Activated naive CD4-positive, alpha-beta T cell treated with anti-CD3 and anti-CD28 coated beads, Interleukin-2, amount 10 ng/mL, durations not matched to agents 7 days and 5 days (primary cell): ENCODE results near the gene MRPS10.
"Not testable (repeated sequence)": the region's sequence is repeated elsewhere in the genome, so short reads cannot be mapped to it uniquely, and the experiment has no call there.

ENCODE experiments used
- CTCF ChIA-PET: fragments of 350-600 bp; sonication (Branson Sonifier 250); formaldehyde crosslinking; loops from one replicate; lab custom pipeline; 2021; ENCODE audit warnings: antibody characterized with exemption; lab: Charles Lee
- DNase-seq: peaks from one replicate; pipeline ENCODE4 v3.0.0-alpha.2; 2020
- H3K27ac Mint-ChIP-seq: one replicate; pipeline ENCODE4 v1.8.0; 2021; ENCODE audit warnings: mild to moderate bottlenecking, moderate library complexity, mixed read lengths
- H3K27me3 Mint-ChIP-seq: one replicate; pipeline ENCODE4 v1.8.0; 2021; ENCODE audit warnings: mild to moderate bottlenecking, mixed read lengths
- H3K36me3 Mint-ChIP-seq: one replicate; pipeline ENCODE4 v1.8.0; 2021; ENCODE audit warnings: mixed read lengths
- H3K4me1 Mint-ChIP-seq: one replicate; pipeline ENCODE4 v1.8.0; 2021; ENCODE audit warnings: mixed read lengths
- H3K4me3 Mint-ChIP-seq: one replicate; pipeline ENCODE4 v1.8.0; 2021; ENCODE audit warnings: mild to moderate bottlenecking, moderate library complexity, mixed read lengths
- H3K9me3 Mint-ChIP-seq: one replicate; pipeline ENCODE4 v1.8.0; 2021; ENCODE audit warnings: mixed read lengths

The MRPS10 gene

DNA sequence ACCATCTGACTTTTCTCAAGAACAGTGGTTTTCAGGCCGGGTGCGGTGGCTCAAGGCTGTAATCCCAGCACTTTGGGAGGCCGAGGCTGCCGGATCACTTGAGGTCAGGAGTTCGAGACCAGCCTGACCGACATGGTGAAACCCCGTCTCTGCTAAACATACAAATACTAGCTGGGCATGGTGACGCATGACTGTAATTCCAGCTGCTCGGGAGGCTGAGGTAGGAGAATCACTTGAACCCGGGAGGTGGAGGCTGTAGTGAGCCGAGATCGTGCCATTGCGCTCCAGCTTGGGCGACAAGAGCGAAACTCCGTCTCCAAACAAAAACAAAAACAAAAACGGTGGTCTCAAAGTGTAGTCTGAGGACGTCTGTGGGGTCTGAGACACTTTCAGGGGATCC, 1.2 kb downstream of the MRPS10 start:
- not testable (repeated sequence) for H3K9me3 Mint-ChIP-seq, DNase-seq, H3K27ac Mint-ChIP-seq, H3K27me3 Mint-ChIP-seq
- CTCF ChIA-PET, result interaction anchor here (0.9 to 5.7 kb wide), 2 partner anchors 12 to 331 kb away, joined by 4 to 48 read pairs; no protein-coding TSS in a partner anchor
- Mint-ChIP-seq H3K4me1 (peaks cover 28% of the 10 kb centered on the region), H3K36me3 (peaks cover 16% of the 10 kb centered on the region), H3K4me3 (peak overlapping the region; percentile 72)

DNA sequence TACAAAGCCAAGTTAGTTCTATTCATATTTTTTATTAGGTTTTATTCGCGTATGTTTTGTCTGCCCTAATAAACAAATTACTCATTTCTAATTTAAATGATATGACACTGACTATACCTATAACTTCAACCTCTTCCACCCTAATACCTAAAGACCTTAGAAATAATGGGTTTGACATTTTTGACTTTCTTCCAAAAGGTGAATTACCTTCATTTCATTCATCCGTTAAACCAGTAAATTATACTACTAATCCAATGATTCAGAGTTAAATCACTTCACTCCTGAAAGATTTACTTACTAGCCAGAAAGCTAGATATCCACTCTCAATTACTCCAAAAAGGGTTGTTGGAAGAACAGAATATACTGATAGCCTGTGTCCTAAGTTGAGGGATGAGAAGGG, 5.2 kb downstream of the MRPS10 start:
- peaks cover 20% of the 10 kb centered on the region for H3K4me1 Mint-ChIP-seq
- no peak overlapping the region for H3K27ac Mint-ChIP-seq
- no peak overlapping the region for H3K4me3 Mint-ChIP-seq
- H3K9me3 Mint-ChIP-seq, result no peaks in the 10 kb centered on the region
- CTCF ChIA-PET, result interaction anchor here (0.5 to 5.7 kb wide), 2 partner anchors 335 to 368 kb away, joined by 3 to 48 read pairs; no protein-coding TSS in a partner anchor
- H3K36me3 Mint-ChIP-seq, result peaks cover 34% of the 10 kb centered on the region
- DNase-seq, result no peak
- no peaks in the 10 kb centered on the region for H3K27me3 Mint-ChIP-seq

DNA sequence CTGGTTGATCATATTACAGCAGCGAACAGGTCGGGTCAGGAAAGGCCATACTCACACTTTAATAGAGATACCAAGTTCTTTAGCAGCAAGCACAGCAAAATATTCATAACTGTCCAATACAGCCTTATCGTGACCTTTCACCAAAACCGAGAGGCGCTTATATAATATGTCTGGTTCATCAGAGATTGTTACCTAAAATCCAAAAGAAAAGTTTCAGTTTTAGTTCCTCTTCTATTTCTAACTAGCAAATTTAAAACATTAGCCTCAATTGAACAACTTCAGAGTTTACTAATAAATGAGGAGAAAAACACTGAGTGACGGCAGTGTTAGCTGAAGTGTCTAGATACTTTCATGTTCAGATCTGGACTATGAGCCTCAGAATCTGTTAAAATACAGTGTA, 5.9 kb downstream of the MRPS10 start:
- DNase-seq, result no peak
- CTCF ChIA-PET, result no interaction called here
- H3K27ac Mint-ChIP-seq, result no peak overlapping the region
- H3K36me3 Mint-ChIP-seq, result peaks cover 33% of the 10 kb centered on the region
- no peaks in the 10 kb centered on the region for H3K9me3 Mint-ChIP-seq
- H3K27me3 Mint-ChIP-seq, result no peaks in the 10 kb centered on the region
- peaks cover 17% of the 10 kb centered on the region for H3K4me1 Mint-ChIP-seq
- no peak overlapping the region for H3K4me3 Mint-ChIP-seq

DNA sequence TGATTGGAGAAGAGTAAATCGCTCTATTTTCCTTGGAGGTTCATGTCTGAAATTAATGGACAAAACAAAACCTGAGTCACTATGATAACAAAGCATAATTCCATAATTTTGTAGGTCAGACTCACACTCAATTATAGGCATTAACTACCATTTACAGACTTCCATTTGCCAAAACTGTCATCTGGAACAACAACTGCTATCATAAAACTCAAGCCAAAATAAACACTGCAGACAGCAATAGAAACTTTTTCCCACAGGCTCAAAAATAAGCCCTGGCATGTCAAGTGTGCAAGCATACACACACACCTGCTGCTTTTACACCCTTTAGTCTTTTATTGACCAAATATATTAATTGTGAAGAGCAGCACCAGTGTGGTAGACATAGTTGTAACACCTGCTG, 7.1 kb downstream of the MRPS10 start:
- Mint-ChIP-seq H3K9me3 (no peaks in the 10 kb centered on the region), H3K4me1 (peaks cover 7% of the 10 kb centered on the region), H3K36me3 (peaks cover 37% of the 10 kb centered on the region), H3K27ac (no peak overlapping the region), H3K4me3 (no peak overlapping the region), H3K27me3 (no peaks in the 10 kb centered on the region)
- no peak for DNase-seq
- CTCF ChIA-PET, result no interaction called here

DNA sequence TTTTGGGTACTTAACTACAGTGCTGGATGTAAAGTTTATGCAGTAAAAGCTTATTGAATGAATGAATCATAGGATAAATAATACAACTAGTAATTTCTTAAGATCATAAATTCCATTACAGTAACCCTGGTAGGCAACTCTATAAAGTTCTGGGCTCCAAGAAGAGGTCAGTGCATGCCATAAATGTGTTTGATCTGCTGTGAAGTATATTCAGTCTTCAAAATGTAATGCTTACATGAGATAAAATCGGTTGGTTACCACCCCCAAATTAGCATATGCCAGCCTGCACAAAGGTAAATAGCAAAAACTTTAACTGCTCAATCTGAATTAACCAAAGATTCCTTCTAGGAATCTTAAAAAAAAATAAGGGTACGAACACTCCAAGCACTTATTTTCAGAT, 10.1 kb downstream of the MRPS10 start:
- H3K27me3 Mint-ChIP-seq, H3K9me3 Mint-ChIP-seq, H3K27ac Mint-ChIP-seq, DNase-seq, H3K4me3 Mint-ChIP-seq, CTCF ChIA-PET, H3K4me1 Mint-ChIP-seq: not testable (repeated sequence)
- peaks cover 30% of the 10 kb centered on the region for H3K36me3 Mint-ChIP-seq

DNA sequence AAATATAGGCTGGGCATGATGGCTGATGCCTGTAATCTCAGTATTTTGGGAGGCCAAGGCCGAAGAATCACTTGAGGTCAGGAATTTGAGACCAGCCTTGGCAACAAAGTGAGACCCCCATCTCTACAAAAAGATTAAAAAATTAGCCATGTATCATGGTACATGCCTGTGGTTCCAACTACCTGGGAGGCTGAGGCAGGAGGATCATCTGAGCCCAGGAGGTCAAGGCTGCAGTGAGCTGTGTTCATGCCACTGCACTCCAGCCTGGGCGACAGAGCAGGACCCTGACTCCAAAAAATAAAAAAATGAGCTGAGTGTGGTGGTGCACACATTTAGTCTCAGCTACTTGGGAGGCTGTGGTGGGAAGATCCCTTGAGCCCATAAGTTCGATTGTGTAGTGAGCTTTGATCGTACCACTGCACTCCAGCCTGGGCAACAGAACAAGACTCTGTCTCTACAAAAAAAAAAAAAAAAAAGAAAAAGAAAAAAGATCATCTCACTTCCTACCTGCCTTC, 12.8 kb downstream of the MRPS10 start:
- CTCF ChIA-PET, result no interaction called here
- Mint-ChIP-seq H3K27ac (peak overlapping the region; percentile 52), H3K27me3 (no peaks in the 10 kb centered on the region), H3K9me3 (no peaks in the 10 kb centered on the region), H3K4me1 (no peaks in the 10 kb centered on the region), H3K4me3 (no peak overlapping the region), H3K36me3 (peaks cover 26% of the 10 kb centered on the region)
- no peak for DNase-seq

DNA sequence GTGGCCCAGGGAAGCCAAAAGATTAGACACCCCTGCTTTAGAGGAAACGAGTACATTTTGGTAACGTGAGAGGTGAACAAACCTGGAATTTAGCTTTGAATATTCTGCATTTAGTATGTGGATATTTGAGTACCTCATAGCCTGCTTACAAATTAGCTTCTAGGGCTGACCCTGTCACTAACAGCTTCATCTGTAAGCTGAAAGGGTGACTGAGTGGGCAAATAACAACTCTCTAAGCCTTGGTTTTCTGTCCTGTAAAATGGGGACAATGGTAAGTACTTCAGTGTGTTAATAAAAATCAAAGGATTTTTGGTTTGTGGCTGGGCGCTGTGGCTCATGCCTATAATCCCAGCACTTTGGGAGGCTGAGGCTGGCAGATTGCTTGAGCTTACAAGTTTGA, 14.5 kb downstream of the MRPS10 start:
- Mint-ChIP-seq H3K36me3 (peaks cover 23% of the 10 kb centered on the region), H3K9me3 (no peaks in the 10 kb centered on the region), H3K27ac (no peak overlapping the region), H3K27me3 (no peaks in the 10 kb centered on the region), H3K4me3 (no peak overlapping the region), H3K4me1 (no peaks in the 10 kb centered on the region)
- CTCF ChIA-PET, result interaction anchor here (1.3 kb wide), 1 partner anchor 11 kb away, joined by 6 read pairs; no protein-coding TSS in a partner anchor
- no peak for DNase-seq

DNA sequence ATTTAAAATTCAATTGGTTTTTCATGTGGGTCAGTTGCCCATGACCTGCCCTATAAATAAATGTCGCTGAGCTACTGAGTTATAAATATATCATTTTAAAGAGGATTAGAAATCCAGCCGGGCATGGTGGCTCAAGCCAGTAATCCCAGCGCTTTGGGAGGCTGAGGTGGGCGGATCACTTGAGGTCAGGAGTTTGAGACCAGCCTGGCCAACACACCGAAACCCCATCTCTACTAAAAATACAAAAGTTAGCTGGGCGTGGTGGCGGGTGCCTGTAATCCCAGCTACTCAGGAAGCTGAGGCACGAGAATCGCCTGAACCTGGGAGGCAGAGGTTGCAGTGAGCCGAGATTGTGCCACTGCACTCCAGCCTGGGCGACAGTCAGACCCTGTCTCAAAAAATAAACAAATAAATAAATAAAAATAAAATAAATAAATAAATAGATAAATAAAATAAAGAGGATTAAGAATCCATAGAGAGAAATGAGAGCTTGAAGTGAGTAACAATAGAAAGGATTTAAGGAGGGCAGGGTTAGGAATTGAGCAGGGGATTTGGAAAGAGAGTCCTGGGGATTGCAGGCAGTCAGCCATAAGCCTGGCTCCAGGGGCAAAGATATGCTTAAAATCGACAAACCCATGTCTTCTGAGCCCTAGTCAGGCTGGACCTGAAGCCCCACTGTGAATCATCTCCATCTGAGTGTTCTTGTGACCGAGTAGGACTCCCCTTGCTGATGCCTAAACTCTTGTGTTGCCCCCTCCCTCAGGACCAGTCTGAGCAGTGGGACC, 15.3 kb downstream of the MRPS10 start:
- peaks cover 17% of the 10 kb centered on the region for H3K36me3 Mint-ChIP-seq
- not testable (repeated sequence) for H3K4me1 Mint-ChIP-seq, H3K4me3 Mint-ChIP-seq, H3K9me3 Mint-ChIP-seq, H3K27ac Mint-ChIP-seq, DNase-seq, H3K27me3 Mint-ChIP-seq
- CTCF ChIA-PET, result interaction anchor here (1.3 kb wide), 1 partner anchor 12 kb away, joined by 6 read pairs; no protein-coding TSS in a partner anchor

DNA sequence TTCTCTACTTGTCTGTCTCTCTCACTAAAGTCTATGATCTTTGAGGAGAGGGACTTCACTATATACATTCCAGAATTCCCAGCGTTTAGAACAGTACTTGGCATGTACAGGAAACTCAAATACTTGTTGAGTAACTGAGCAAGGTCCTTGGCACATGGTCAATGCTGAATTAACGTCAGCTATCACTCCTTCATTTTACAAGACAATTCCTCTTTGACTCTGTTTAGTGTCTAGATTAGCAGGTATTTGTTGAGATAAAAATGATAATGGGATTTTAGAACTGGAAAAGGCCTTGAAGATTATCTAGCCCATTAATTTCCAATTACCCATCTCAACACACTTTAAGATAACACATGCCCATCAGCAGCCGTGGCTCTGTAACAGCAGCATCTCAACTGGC, 16.3 kb downstream of the MRPS10 start:
- Mint-ChIP-seq H3K4me3 (no peak overlapping the region), H3K9me3 (no peaks in the 10 kb centered on the region), H3K27ac (no peak overlapping the region), H3K27me3 (no peaks in the 10 kb centered on the region), H3K4me1 (no peaks in the 10 kb centered on the region), H3K36me3 (peaks cover 14% of the 10 kb centered on the region)
- CTCF ChIA-PET, result no interaction called here
- no peak for DNase-seq

DNA sequence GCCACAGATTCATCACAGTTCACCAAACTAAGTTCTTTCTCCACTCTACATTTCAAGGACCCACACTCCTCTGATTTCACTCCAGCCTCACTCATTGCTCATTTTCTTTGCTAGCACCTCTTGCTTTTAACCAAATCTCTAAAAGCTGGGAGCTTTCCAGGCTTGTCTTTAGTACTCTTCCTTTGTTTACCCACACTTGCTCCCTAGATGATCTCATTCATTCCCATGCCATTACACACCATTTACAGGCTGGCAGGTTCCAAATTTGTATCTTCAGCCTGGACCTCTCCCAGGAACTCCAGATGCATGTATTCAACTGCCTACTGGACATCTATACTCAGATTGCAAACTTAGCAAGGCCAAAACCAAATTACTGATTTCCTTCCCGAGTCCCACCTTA, 17.6 kb downstream of the MRPS10 start:
- H3K27me3 Mint-ChIP-seq, result no peaks in the 10 kb centered on the region
- CTCF ChIA-PET, result interaction anchor here (0.5 kb wide), 1 partner anchor 513 kb away, joined by 5 read pairs; no protein-coding TSS in a partner anchor
- peaks cover 10% of the 10 kb centered on the region for H3K36me3 Mint-ChIP-seq
- H3K9me3 Mint-ChIP-seq, result no peaks in the 10 kb centered on the region
- no peak for DNase-seq
- no peaks in the 10 kb centered on the region for H3K4me1 Mint-ChIP-seq
- H3K4me3 Mint-ChIP-seq, result no peak overlapping the region
- no peak overlapping the region for H3K27ac Mint-ChIP-seq

DNA sequence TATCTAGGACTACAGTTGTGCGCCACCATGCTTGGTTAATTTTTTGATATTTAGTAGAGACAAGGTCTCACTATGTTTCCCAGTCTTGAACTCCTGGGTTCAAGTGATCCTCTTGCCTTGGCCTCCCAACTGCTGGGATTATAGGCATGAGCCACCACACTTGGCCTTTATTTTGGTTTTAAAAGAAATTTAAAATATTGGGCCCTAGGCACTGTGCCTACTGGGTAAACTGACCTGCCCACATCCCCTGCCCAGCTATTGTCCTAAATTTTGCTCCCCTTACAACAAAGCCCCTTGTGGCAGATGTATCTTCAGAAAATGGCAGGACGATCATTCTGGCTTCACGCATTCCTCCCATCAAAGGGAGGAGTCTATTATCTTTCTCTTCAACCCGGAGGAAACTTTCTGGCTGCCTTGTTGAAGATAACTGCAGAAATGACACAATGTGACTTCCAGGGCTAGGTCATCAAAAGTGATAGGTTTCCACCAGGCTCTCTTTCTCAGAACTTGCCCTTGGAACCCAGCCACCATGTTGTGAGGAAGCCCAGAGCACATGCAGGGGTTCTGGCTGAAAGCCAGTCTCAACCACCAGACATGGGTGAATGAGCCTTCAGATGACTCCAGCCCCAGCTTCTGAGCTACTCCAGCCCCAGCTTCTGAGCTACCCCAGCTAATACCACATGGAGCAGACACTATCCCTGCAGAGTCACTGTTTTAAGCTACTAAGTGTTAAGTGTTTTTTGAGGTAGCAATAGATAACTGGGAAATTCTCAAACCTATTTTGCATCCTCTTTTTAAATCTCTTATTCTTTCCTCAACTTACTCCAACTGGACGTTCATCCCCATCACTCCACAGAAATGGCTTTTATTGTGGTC, 18.3 kb downstream of the MRPS10 start:
- H3K4me3 Mint-ChIP-seq, result no peak overlapping the region
- no peaks in the 10 kb centered on the region for H3K4me1 Mint-ChIP-seq
- no peaks in the 10 kb centered on the region for H3K9me3 Mint-ChIP-seq
- CTCF ChIA-PET, result interaction anchor here (0.5 kb wide), 1 partner anchor 513 kb away, joined by 5 read pairs; no protein-coding TSS in a partner anchor
- DNase-seq, result no peak
- no peak overlapping the region for H3K27ac Mint-ChIP-seq
- H3K36me3 Mint-ChIP-seq, result peaks cover 10% of the 10 kb centered on the region
- H3K27me3 Mint-ChIP-seq, result no peaks in the 10 kb centered on the region

DNA sequence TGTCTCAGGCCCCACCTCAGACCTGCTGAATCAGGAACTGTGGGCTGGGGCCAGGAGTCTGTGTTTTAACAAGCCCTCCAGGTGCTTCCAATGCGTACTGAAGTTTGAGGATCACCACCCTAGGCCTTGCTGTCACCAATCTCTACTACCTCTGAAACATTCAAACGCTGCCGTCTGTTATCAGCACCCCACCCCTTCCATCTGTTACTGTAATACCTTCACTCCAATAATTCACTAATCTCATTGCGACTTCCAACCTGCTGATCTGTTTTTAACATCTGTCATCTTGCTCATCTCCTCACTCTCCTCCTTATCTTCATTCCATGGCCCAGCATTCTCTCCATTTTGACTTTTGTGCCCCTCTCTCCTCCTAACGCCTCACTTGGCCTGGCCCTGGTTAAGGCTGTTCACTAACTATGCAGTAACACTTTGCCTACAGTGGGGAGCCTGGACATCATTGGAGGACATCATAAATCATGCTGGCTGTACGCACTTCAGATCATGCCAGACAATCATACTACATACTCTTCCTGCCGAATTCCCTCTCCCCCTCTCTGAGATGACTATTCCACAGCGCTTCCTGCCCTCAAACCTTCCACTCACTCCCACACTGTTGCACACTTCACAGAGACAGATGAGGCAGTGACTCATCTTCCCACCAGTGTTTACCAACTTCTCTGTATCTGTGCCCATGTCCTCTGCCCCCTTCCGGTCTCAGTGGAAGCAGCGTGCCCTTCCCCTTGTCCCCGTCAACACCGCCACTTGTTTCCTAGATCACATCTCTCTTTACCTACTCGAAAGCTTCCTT, 19.9 kb downstream of the MRPS10 start:
- Mint-ChIP-seq H3K4me1 (no peaks in the 10 kb centered on the region), H3K4me3 (no peak overlapping the region), H3K36me3 (peaks cover 10% of the 10 kb centered on the region), H3K9me3 (no peaks in the 10 kb centered on the region), H3K27ac (no peak overlapping the region), H3K27me3 (no peaks in the 10 kb centered on the region)
- no peak for DNase-seq
- CTCF ChIA-PET, result no interaction called here

DNA sequence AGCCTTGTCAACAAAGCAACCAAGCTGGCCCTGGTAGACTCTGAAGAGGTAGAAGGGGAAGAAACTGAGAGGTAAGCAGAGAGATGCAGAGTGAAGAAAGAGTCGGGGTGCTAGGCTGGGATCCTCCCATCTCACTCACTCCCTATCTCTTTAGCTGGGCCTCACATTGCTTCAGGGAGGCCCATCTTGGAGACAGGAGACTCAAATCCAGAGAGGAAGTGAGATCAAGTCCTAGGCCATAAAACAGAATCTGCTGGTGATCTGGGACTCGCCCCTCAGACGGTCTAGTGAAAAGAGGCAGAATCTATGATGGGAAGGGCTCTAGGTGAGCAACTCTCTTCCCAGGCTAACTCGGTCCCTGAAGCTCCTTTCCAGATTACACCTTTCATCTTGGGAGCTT, 22.2 kb downstream of the MRPS10 start:
- Mint-ChIP-seq H3K4me1 (no peaks in the 10 kb centered on the region), H3K9me3 (no peaks in the 10 kb centered on the region), H3K4me3 (no peak overlapping the region), H3K27ac (no peak overlapping the region), H3K36me3 (peaks cover 8% of the 10 kb centered on the region), H3K27me3 (no peaks in the 10 kb centered on the region)
- DNase-seq, result no peak
- CTCF ChIA-PET, result no interaction called here

DNA sequence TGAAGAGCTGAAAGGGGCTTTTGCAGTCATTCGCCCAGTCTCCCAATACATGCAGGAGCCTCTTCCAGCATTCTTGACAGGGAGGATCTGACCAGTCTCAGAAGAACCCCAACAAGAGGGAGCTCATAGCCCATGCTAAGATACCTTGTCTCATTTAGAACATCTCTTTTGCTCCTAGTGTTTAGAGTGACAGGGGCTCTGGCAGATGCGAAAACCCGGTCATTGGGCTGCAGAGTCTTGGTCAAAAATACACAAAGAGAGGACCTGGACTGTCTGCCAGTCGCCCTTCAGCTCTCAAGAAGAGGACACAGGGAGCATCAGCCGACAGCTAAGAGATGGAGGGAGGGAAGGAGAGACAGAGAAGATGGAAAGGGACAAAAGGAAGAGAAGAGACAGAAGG, 23.6 kb downstream of the MRPS10 start:
- H3K4me3 Mint-ChIP-seq, result no peak overlapping the region
- H3K27me3 Mint-ChIP-seq, result no peaks in the 10 kb centered on the region
- H3K9me3 Mint-ChIP-seq, result no peaks in the 10 kb centered on the region
- no peak for DNase-seq
- no peaks in the 10 kb centered on the region for H3K36me3 Mint-ChIP-seq
- H3K4me1 Mint-ChIP-seq, result no peaks in the 10 kb centered on the region
- H3K27ac Mint-ChIP-seq, result peak overlapping the region; percentile 29
- CTCF ChIA-PET, result no interaction called here
